Transverse colon (tissue), 4 donors: ENCODE results near the gene PAX5. TPM values are rescaled to one million over a fixed set of nuclear protein-coding genes. Genes with fewer than 3 reads are reported as not detected.

Source experiments
- DNase-seq: peaks from one replicate; pipeline ENCODE4 v3.0.0-alpha.2; 2019
- H3K27ac ChIP-seq, 4 donors: fragments of 200-600 bp; sonication (generic); 2 replicates each; pipeline ENCODE4 v1.5.1; 2016 to 2018; ENCODE audit warnings: inconsistent platforms in 4 of 4
- H3K27me3 ChIP-seq: fragments of 200-600 bp; sonication (generic); 2 replicates; pipeline ENCODE4 v1.5.1; 2017; ENCODE audit warnings: inconsistent platforms
- H3K36me3 ChIP-seq, 4 donors: fragments of 200-600 bp; sonication (generic); 2 replicates each; pipeline ENCODE4 v1.5.1; 2017 to 2019; ENCODE audit warnings: inconsistent platforms in 4 of 4
- H3K4me1 ChIP-seq, 4 donors: fragments of 200-600 bp; sonication (generic); 2 replicates each; pipeline ENCODE4 v1.5.1; 2017 to 2020; ENCODE audit warnings: inconsistent platforms in 4 of 4
- H3K4me3 ChIP-seq, 4 donors: fragments of 200-600 bp; sonication (generic); 1 replicate in 1 of 4; 2 replicates in 3 of 4; pipeline versions ENCODE4 v1.5.1 to v1.6.1; 2017 to 2019; ENCODE audit warnings: inconsistent platforms in 4 of 4
- H3K9me3 ChIP-seq, 2 donors: fragments of 200-600 bp; sonication (generic); 2 replicates each; pipeline ENCODE4 v1.5.1; 2017 to 2019; ENCODE audit warnings: inconsistent platforms in 2 of 2
- EP300 ChIP-seq: sonication (generic); formaldehyde crosslinking; IDR thresholded peaks from one replicate; pipeline ENCODE4 v1.6.1; 2017; ENCODE audit warnings: antibody characterized with exemption, low read depth
- POLR2A ChIP-seq: fragments of 450-650 bp; IDR thresholded peaks from one replicate; pipeline ENCODE4 v1.6.1; 2016; ENCODE audit warnings: antibody characterized with exemption, mild to moderate bottlenecking, moderate library complexity
- POLR2AphosphoS5 ChIP-seq, 3 donors: sonication (generic); formaldehyde crosslinking; IDR thresholded peaks; one replicate each; pipeline ENCODE4 v1.6.1; 2016; ENCODE audit warnings: antibody characterized with exemption in 3 of 3
- WGBS, 2 donors: methylation state at CpG; one replicate each; pipeline ENCODE4 v1.1.5; 2018; ENCODE audit warnings: low coverage in 1 of 2; 5-methylcytosine and 5-hydroxymethylcytosine counted together
- in situ Hi-C, 4 donors: fragments of 200-750 bp; cut with MboI; loops; one replicate each; pipeline versions ENCODE4 v1.15.0 to v1.15.1; 2017; ENCODE audit warnings: low sequenced_read_pairs in 3 of 4, low pct_ligation_motif_present in 1 of 4, low pct_unique_long_range_greater_than_20kb in 1 of 4
- intact Hi-C: fragments of 100-400 bp; cut with DNase I; formaldehyde crosslinking; loops from one replicate; pipeline ENCODE4 v1.15.1; 2023; ENCODE audit warnings: low total_unique reads
- total RNA-seq, 4 donors: library from RNA; depleted of rRNA; stranded (reverse); fragments of >200 nt; gene quantifications; one replicate each; pipeline ENCODE4 v1.1.0, GENCODE V29; 2016
- TF ChIP-seq, protein P1 (sequence below), 5 experiments: fragments of 200-600 bp in 3 of 5; fragments of 450-650 bp in 2 of 5; sonication (generic) in 3 of 5; IDR thresholded peaks; 1 replicate in 2 of 5; 2 replicates in 3 of 5; pipeline ENCODE4 v1.5.1; 2016 to 2017; ENCODE audit warnings: antibody characterized with exemption in 5 of 5, inconsistent platforms in 3 of 5, mild to moderate bottlenecking in 2 of 5, moderate library complexity in 1 of 5

The PAX5 gene
- total RNA-seq, 4 donors from 2014 or later, result 2.4 to 3.7 TPM; not detected in 2

DNA sequence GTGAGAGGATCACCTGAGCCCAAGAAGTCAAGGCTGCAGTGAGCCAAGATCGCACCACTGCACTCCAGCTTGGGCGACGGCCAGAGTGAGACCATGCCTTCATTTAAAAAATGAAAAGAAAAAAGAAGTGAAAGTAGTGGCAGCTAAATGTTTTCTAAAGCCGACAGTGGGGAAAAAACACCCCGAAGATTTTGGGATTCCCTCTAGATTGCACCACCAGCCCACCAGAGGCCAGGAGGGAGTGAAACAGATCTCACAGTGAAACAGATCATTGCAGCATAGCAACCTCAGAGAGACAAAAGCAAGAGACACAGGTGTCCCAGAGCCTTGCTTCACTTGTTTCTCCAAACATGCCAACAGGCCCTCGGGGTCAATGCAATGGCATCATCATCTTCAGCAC lies 156.8 kb downstream of the PAX5 start:
- no peaks in the 10 kb centered on the region for H3K9me3 ChIP-seq
- TF ChIP-seq, protein P1, sequence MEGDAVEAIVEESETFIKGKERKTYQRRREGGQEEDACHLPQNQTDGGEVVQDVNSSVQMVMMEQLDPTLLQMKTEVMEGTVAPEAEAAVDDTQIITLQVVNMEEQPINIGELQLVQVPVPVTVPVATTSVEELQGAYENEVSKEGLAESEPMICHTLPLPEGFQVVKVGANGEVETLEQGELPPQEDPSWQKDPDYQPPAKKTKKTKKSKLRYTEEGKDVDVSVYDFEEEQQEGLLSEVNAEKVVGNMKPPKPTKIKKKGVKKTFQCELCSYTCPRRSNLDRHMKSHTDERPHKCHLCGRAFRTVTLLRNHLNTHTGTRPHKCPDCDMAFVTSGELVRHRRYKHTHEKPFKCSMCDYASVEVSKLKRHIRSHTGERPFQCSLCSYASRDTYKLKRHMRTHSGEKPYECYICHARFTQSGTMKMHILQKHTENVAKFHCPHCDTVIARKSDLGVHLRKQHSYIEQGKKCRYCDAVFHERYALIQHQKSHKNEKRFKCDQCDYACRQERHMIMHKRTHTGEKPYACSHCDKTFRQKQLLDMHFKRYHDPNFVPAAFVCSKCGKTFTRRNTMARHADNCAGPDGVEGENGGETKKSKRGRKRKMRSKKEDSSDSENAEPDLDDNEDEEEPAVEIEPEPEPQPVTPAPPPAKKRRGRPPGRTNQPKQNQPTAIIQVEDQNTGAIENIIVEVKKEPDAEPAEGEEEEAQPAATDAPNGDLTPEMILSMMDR (IDR thresholded peaks at IDR 0.05), result no peak
- TF ChIP-seq POLR2AphosphoS5 (IDR thresholded peaks at IDR 0.05), result no peak
- TF ChIP-seq POLR2A, result no peak
- TF ChIP-seq EP300, result no peak
- WGBS, 2 donors, result 82 to 91% methylated on average over 4 to 6 of the region's 6 CpGs
- H3K27ac ChIP-seq, result no peak overlapping the region
- H3K36me3 ChIP-seq, result no peaks in the 10 kb centered on the region
- no peak overlapping the region for H3K4me3 ChIP-seq
- no peaks in the 10 kb centered on the region for H3K4me1 ChIP-seq
- intact Hi-C loops, result no loop called here
- no peak for DNase-seq
- H3K27me3 ChIP-seq, result no peaks in the 10 kb centered on the region
- in situ Hi-C loops, result no loop called here

DNA sequence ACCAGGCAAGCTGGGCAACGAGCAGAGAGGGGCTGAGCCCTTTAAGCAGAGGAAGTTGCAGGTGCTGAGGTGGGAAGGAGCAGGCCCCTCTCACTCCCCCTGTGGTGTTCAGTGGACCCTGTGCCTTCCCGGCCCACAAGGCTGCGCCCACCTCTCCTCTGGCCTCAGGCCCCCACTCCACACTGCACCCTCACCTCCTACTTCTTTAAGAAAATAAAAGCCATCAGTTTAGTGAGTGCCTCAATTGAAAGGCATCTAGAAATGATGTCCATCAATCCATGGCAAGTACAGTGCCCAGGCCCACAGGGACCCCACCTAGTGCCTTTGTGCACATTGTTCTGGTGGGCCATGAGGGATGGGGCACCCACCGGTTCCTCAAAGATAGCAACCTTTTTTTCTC lies 158.0 kb downstream of the PAX5 start:
- in situ Hi-C loops (no loop called here), intact Hi-C loops (no loop called here)
- TF ChIP-seq POLR2A, result no peak
- TF ChIP-seq POLR2AphosphoS5 (IDR thresholded peaks at IDR 0.05), result no peak

DNA sequence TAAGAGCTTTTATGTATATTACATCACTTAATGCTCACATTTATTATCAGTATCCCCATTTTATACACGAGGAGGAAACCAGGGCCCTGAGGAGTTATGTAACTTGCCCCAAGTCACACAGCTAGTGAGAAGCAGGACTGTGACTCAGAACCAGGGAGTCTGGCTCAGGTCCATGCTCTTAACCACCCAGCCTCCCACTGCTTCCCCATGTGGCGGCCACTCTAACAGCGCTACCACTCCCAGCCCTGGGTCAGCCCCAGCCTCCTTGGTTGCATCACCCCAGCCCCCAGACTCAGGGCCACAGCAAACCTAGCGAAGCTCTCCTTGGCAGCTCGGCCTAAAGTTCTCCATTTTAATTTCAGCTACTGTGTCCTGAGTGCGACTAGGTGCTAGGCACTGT lies 159.1 kb downstream of the PAX5 start:
- H3K27ac ChIP-seq, result no peak overlapping the region
- no peaks in the 10 kb centered on the region for H3K4me1 ChIP-seq
- no peaks in the 10 kb centered on the region for H3K27me3 ChIP-seq
- DNase-seq, result no peak
- TF ChIP-seq, protein P1 (IDR thresholded peaks at IDR 0.05), result no peak
- TF ChIP-seq EP300, result no peak
- TF ChIP-seq POLR2AphosphoS5 (IDR thresholded peaks at IDR 0.05), result no peak
- no peak for TF ChIP-seq POLR2A
- WGBS, 2 donors, result 50 to 83% methylated on average over 1 to 6 of the region's 6 CpGs
- in situ Hi-C loops (loop anchor here in 1 of 4 donors (25.0 kb wide), 1 partner anchor 487 kb away; no protein-coding TSS in a partner anchor), intact Hi-C loops (no loop called here)
- H3K9me3 ChIP-seq, result no peaks in the 10 kb centered on the region
- no peaks in the 10 kb centered on the region for H3K36me3 ChIP-seq
- no peak overlapping the region for H3K4me3 ChIP-seq

More for the DNA sequence above, 158.0 kb downstream of the PAX5 start:
- DNase-seq, result no peak
- Histone ChIP-seq H3K4me3 (no peak overlapping the region), H3K36me3 (no peaks in the 10 kb centered on the region), H3K27me3 (no peaks in the 10 kb centered on the region), H3K27ac (no peak overlapping the region), H3K4me1 (no peaks in the 10 kb centered on the region), H3K9me3 (no peaks in the 10 kb centered on the region)
- WGBS, 2 donors, result 74 to 100% methylated on average over 1 to 4 of the region's 4 CpGs

DNA sequence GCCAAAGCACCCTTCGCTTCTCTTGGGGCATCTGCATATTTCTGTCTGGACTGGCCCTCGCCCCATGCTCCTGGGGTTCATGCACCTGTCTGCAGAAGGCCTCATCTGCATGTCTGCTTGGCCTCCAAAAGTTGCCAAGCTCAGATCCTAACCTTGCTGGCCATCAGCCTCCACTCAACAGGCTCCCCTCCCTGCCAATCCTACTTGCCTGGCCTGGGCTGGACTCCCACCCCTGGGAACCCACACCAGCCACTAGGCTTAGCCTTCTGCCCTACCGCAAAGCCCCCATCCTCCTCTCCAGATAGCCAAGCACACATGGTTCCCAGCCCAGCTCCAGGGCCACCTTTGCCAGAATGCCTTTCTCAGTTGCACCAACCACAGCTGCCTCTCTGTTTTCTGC lies 159.8 kb downstream of the PAX5 start:
- no peak overlapping the region for H3K27ac ChIP-seq
- DNase-seq, result no peak
- H3K4me3 ChIP-seq, result no peak overlapping the region
- H3K9me3 ChIP-seq, result no peaks in the 10 kb centered on the region
- H3K4me1 ChIP-seq, result no peaks in the 10 kb centered on the region
- no peaks in the 10 kb centered on the region for H3K36me3 ChIP-seq
- 82 to 90% methylated on average over 2 to 3 of the region's 3 CpGs for WGBS, 2 donors
- intact Hi-C loops (no loop called here), in situ Hi-C loops (loop anchor here in 1 of 4 donors (25.0 kb wide), 1 partner anchor 488 kb away; no protein-coding TSS in a partner anchor)
- TF ChIP-seq POLR2A, result no peak
- TF ChIP-seq, protein P1 (IDR thresholded peaks at IDR 0.05), result no peak
- no peak for TF ChIP-seq POLR2AphosphoS5 (IDR thresholded peaks at IDR 0.05)
- TF ChIP-seq EP300, result no peak
- no peaks in the 10 kb centered on the region for H3K27me3 ChIP-seq
